GM12874 (cell line): ENCODE data around the gene ARL15.

Experiments
- TF ChIP-seq, protein P1 (sequence below): IDR thresholded peaks from 2 replicates; pipeline ENCODE4 v1.5.1; 2011; ENCODE audit warnings: low read depth, mild to moderate bottlenecking, control low read depth, low read length, moderate library complexity; ENCODE audit not compliant: insufficient read depth

Gene ARL15

DNA sequence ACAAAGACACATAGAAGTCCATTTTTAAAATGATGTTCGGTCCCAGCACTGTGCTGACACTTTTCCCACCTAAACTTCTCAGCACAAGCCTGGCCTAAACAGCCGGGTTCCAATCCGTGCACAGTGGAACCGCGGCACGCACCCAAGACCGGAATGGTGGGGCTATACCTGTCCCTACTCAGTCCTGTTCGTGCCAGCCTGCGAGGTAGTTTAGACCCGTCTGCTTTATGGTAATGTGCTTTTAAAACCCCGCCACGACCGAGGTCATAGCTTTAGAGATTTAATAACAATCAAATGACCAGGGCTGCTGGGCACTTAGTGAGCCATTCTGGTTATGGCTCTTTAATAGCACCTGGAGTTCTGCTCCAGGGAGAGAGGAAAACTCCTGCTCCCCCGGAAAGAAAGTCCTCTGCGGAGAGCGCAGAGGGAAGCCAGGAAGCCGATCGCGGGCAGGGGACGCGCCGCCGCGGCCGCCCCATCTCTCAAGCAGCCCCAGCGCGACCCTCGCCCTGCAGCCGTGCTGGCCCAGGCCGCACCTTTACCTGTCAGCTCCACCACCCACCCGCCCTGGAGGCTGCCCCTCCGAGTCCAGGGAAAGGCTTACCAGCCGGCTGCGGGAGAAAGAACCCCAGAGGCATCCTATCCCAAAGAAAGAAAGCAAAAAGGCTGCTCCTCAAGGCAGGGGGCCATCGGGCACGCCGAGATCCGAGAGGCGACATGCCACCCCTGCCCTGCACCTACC is 511 bp downstream of the ARL15 start:
- TF ChIP-seq, protein P1, sequence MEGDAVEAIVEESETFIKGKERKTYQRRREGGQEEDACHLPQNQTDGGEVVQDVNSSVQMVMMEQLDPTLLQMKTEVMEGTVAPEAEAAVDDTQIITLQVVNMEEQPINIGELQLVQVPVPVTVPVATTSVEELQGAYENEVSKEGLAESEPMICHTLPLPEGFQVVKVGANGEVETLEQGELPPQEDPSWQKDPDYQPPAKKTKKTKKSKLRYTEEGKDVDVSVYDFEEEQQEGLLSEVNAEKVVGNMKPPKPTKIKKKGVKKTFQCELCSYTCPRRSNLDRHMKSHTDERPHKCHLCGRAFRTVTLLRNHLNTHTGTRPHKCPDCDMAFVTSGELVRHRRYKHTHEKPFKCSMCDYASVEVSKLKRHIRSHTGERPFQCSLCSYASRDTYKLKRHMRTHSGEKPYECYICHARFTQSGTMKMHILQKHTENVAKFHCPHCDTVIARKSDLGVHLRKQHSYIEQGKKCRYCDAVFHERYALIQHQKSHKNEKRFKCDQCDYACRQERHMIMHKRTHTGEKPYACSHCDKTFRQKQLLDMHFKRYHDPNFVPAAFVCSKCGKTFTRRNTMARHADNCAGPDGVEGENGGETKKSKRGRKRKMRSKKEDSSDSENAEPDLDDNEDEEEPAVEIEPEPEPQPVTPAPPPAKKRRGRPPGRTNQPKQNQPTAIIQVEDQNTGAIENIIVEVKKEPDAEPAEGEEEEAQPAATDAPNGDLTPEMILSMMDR: no peak

DNA sequence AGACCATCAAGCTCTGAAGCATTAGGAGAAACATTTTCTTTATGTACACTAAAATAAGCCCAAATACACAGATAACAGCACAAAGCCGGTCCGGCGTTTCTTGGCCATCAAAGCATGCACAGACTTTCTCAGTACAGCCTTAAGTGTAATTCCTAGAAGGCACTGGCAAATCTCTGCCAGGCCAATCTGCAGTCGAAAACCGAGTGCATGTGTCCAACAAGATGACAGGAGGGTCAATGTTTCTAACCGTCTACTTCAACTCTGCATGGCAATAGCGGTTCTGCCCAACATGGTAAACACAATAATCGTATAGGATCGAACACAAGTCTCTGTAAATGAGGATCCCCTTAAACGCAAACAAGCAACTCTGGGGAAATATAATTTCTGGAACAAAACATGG is 1.1 kb downstream of the ARL15 start:
- TF ChIP-seq, protein P1: no peak

GRCh38 chr5:54307583-54307982 is 2.8 kb downstream of the ARL15 start:
- TF ChIP-seq, protein P1: no peak

GRCh38 chr5:54306893-54307292 is 3.5 kb downstream of the ARL15 start:
- TF ChIP-seq, protein P1: no peak

GRCh38 chr5:54305737-54306136 is 4.6 kb downstream of the ARL15 start:
- TF ChIP-seq, protein P1: no peak

DNA sequence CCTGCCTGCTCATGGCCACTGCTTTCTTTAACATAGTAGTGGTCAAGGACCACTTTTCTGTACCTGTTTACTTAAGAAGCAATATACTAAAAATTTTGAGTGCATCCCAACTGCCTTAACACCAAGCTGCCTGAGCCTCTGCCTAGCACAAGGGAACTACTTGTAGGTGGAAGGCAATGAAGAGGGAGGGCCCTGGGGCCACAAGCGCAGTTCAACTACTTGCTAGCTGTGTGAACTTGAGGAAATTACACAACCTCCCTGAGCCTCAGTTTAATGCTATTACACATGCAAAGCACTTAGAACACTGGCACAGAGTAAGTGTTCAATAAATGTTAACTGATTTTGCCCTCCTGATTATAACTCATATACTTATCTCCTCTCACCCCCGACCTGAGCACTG is 6.3 kb downstream of the ARL15 start:
- TF ChIP-seq, protein P1: no peak

DNA sequence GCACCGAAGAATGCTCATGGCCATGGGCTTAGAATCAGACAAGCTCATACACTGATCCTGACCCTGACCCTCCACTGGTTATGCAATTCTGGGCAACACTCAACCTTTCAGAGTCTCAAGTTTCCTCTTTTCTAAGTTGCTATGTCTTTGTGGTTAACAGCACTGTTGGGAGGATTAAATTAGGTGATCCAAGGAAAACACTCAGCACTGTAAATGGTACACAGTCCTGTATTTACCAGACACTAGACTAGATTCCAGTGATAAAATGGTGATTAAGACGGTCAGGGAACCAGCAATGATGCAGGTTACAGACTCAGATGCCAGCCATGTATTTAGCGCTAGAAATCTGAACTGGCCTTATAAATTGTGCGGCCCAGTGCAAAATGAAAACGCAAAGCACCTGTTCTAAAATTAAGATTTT is 8.1 kb downstream of the ARL15 start:
- TF ChIP-seq, protein P1: no peak
